ENCODE data around the gene CYP27C1.

DNA sequence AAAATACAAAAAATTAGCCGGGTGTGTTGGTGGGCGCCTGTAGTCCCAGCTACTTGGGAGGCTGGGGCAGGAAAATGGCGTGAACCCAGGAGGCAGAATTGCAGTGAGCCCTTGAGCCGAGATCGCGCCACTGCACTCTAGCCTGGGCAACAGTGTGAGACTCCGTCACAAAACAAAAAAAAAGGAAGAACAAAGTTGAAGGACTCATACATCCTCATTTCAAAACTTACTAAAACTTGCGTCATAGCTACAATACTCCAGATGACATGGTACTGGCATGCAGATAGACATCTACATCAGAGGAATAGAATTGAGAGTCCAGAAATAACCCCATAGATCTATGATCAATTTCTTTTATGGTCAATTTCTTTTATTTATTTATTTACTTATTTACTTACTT, 13.6 kb upstream of the CYP27C1 start:
- TF ChIP-seq, protein P1, sequence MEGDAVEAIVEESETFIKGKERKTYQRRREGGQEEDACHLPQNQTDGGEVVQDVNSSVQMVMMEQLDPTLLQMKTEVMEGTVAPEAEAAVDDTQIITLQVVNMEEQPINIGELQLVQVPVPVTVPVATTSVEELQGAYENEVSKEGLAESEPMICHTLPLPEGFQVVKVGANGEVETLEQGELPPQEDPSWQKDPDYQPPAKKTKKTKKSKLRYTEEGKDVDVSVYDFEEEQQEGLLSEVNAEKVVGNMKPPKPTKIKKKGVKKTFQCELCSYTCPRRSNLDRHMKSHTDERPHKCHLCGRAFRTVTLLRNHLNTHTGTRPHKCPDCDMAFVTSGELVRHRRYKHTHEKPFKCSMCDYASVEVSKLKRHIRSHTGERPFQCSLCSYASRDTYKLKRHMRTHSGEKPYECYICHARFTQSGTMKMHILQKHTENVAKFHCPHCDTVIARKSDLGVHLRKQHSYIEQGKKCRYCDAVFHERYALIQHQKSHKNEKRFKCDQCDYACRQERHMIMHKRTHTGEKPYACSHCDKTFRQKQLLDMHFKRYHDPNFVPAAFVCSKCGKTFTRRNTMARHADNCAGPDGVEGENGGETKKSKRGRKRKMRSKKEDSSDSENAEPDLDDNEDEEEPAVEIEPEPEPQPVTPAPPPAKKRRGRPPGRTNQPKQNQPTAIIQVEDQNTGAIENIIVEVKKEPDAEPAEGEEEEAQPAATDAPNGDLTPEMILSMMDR (IDR thresholded peaks at IDR 0.05), result no peak
- TF ChIP-seq POLR2A (IDR thresholded peaks at IDR 0.05), result no peak
- TF ChIP-seq POLR2AphosphoS5 (IDR thresholded peaks at IDR 0.05), result no peak
- no peak for TF ChIP-seq EP300 (IDR thresholded peaks at IDR 0.05; ENCODE audit: low read depth)
